Measurements from ENCODE around the gene WIPI1. TPM values are rescaled to one million over a fixed set of nuclear protein-coding genes. Genes with fewer than 3 reads are reported as not detected.
"Not testable (repeated sequence)": the region's sequence is repeated elsewhere in the genome, so short reads cannot be mapped to it uniquely, and the experiment has no call there.

WIPI1 gene
- total RNA-seq, 1 donor from 2014 or later = 49.9 TPM

DNA sequence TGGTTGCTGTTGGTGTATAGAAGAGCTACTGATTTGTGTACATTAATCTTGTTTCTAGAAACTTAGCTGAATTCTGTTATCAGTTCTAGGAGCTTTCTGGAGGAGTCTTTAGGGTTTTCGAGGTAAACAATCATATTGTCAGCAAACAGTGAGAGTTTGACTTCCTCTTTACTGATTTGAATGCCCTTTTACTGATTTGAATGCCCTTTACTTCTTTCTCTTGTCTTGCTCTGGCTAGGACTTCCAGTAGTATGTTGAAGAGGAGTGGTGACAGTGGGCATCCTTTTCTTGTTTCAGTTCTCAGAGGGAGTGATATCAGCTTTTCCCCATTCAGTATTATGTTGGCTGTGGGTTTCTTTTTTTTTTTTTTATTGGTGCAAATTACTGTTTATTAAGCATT lies 49.6 kb downstream of the WIPI1 start:
- not testable (repeated sequence) for H3K4me3 ChIP-seq (ENCODE audit: low read depth, low read length); H3K36me3 ChIP-seq (ENCODE audit: control insufficient read depth, insufficient read depth, low read length); H3K27me3 ChIP-seq (ENCODE audit: control insufficient read depth, insufficient read depth, low read length); DNase-seq (ENCODE audit: low read depth)

DNA sequence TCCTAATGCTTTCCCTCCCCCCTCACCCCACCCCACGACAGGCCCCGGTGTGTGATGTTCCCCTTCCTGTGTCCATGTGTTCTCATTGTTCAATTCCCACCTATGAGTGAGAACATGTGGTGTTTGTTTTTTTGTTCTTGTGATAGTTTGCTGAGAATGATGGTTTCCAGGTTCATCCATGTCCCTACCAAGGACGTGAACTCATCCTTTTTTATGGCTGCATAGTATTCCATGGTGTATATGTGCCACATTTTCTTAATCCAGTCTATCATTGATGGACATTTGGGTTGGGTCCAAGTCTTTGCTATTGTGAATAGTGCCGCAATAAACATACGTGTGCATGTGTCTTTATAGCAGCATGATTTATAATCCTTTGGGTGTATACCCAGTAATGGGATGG lies 53.5 kb downstream of the WIPI1 start:
- not testable (repeated sequence) for H3K4me3 ChIP-seq (ENCODE audit: low read depth, low read length); H3K27me3 ChIP-seq (ENCODE audit: control insufficient read depth, insufficient read depth, low read length); DNase-seq (ENCODE audit: low read depth); H3K36me3 ChIP-seq (ENCODE audit: control insufficient read depth, insufficient read depth, low read length)

- no peak overlapping the region for H3K4me3 ChIP-seq (ENCODE audit: low read depth, low read length)
- no peaks in the 10 kb centered on the region for H3K27me3 ChIP-seq (ENCODE audit: control insufficient read depth, insufficient read depth, low read length)
- no peak for DNase-seq (ENCODE audit: low read depth)
- TF ChIP-seq, protein P1, sequence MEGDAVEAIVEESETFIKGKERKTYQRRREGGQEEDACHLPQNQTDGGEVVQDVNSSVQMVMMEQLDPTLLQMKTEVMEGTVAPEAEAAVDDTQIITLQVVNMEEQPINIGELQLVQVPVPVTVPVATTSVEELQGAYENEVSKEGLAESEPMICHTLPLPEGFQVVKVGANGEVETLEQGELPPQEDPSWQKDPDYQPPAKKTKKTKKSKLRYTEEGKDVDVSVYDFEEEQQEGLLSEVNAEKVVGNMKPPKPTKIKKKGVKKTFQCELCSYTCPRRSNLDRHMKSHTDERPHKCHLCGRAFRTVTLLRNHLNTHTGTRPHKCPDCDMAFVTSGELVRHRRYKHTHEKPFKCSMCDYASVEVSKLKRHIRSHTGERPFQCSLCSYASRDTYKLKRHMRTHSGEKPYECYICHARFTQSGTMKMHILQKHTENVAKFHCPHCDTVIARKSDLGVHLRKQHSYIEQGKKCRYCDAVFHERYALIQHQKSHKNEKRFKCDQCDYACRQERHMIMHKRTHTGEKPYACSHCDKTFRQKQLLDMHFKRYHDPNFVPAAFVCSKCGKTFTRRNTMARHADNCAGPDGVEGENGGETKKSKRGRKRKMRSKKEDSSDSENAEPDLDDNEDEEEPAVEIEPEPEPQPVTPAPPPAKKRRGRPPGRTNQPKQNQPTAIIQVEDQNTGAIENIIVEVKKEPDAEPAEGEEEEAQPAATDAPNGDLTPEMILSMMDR (IDR thresholded peaks at IDR 0.05; ENCODE audit: insufficient read depth, low read length, poor library complexity, severe bottlenecking) = no peak
- no peaks in the 10 kb centered on the region for H3K36me3 ChIP-seq (ENCODE audit: control insufficient read depth, insufficient read depth, low read length)
Observed at GRCh38 chr17:68403122-68403521, 54.2 kb downstream of the WIPI1 start.

DNA sequence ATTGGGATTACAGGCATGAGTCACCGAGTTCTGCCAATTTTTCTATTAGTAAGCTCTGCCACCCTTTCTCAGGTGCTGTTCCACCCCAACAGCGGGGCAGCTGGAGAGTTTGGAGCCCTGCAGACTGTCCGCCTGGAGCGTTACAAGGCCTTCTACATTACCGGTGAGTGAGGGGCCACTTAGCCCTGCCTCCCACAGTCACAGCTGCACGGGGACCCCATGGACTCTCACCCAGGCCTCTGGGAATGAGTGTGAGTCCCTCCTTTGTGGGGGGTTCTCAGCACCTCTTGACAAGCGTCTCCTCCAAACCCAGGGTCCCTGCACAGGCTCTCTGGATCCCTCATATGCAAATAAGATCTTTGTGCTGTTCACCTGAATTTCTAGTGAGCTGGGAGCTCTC lies 56.0 kb downstream of the WIPI1 start:
- TF ChIP-seq, protein P1 (IDR thresholded peaks at IDR 0.05; ENCODE audit: insufficient read depth, low read length, poor library complexity, severe bottlenecking) = no peak
- Histone ChIP-seq H3K36me3 (ENCODE audit: control insufficient read depth, insufficient read depth, low read length) (no peaks in the 10 kb centered on the region), H3K27me3 (ENCODE audit: control insufficient read depth, insufficient read depth, low read length) (no peaks in the 10 kb centered on the region), H3K4me3 (ENCODE audit: low read depth, low read length) (no peak overlapping the region)
- DNase-seq (ENCODE audit: low read depth) = no peak

- no peaks in the 10 kb centered on the region for H3K36me3 ChIP-seq (ENCODE audit: control insufficient read depth, insufficient read depth, low read length)
Observed at GRCh38 chr17:68400404-68400735, 56.9 kb downstream of the WIPI1 start.

DNA sequence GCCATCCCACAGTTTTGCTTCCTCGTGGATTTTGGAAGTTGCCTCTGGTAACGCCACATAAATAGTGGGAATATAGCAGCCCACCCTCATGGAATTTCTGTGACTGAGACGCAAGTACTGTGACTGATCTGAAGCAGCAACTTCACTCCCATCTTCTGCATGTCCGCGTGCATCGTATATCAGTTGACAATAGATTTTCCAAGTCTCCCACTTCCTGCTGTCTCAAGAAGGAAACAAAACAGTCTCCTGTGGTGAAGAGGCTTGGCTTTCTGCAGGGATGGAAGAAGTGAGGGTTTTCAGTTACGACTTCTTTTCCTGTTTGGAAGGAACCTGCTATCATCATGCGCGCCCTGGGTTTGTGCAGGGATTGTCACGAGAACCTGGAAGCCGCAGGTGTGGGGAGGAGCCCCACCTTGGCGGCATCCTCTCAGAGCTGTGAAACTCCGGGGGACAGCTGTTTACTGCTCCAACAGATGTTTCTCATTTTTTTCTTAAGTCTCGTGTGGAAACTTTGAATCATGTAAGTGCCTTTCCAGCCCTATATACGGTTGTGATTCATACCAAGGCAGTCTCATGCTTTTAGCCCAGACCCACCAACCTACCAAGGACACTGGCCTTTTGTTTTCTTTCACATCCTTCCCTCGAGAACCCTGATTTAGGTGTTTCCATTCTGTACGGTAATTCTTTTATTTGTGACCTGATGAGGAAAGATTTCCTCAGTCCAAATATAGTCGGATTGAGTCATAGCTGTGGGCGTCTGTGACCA lies 57.5 kb downstream of the WIPI1 start:
- H3K4me3 ChIP-seq (ENCODE audit: low read depth, low read length) = no peak overlapping the region
- TF ChIP-seq, protein P1 (IDR thresholded peaks at IDR 0.05; ENCODE audit: insufficient read depth, low read length, poor library complexity, severe bottlenecking) = no peak
- DNase-seq (ENCODE audit: low read depth) = no peak
- H3K27me3 ChIP-seq (ENCODE audit: control insufficient read depth, insufficient read depth, low read length) = no peaks in the 10 kb centered on the region
- H3K36me3 ChIP-seq (ENCODE audit: control insufficient read depth, insufficient read depth, low read length) = no peaks in the 10 kb centered on the region

More at GRCh38 chr17:68400404-68400735, 56.9 kb downstream of the WIPI1 start:
- Histone ChIP-seq H3K4me3 (ENCODE audit: low read depth, low read length) (no peak overlapping the region), H3K27me3 (ENCODE audit: control insufficient read depth, insufficient read depth, low read length) (no peaks in the 10 kb centered on the region)
- TF ChIP-seq, protein P1 (IDR thresholded peaks at IDR 0.05; ENCODE audit: insufficient read depth, low read length, poor library complexity, severe bottlenecking) = no peak
- DNase-seq (ENCODE audit: low read depth) = no peak
